ENCODE measurements around the gene CHID1. TPM values are rescaled to one million over a fixed set of nuclear protein-coding genes. Genes with fewer than 3 reads are reported as not detected.

The CHID1 gene
- total RNA-seq, 1 donor, result 48.9 TPM

DNA sequence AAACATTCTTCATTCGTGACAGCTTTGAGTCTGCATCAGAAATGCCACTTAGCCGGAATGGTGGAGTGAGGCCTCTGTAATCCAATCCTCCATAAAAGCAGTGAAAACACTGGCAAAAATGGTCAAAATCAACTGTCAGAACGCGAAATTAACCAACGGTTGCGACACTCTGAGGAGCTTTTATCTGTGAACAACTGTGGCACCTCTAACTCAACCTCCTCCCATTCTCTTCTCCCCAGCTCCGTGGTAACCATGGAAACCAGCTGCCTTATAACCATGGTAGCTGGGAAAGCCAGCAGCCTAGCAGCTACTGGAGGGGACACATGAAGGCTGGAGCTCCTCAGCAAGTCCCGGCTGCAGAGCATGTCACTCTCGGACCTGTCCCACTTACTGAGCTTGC, 35.4 kb upstream of the CHID1 start:
- peaks cover 8% of the 10 kb centered on the region for H3K4me1 ChIP-seq (ENCODE audit: insufficient read depth, low read length)
- peaks cover 26% of the 10 kb centered on the region for H4K20me1 ChIP-seq (ENCODE audit: insufficient read depth, low read length)
- DNase-seq (ENCODE audit: insufficient read length, low spot score, missing footprints), result no peak
- H2AFZ ChIP-seq (ENCODE audit: low read length), result no peak overlapping the region
- H3K79me2 ChIP-seq (ENCODE audit: insufficient read depth, low read length), result peaks cover 61% of the 10 kb centered on the region
- TF ChIP-seq, protein P1, sequence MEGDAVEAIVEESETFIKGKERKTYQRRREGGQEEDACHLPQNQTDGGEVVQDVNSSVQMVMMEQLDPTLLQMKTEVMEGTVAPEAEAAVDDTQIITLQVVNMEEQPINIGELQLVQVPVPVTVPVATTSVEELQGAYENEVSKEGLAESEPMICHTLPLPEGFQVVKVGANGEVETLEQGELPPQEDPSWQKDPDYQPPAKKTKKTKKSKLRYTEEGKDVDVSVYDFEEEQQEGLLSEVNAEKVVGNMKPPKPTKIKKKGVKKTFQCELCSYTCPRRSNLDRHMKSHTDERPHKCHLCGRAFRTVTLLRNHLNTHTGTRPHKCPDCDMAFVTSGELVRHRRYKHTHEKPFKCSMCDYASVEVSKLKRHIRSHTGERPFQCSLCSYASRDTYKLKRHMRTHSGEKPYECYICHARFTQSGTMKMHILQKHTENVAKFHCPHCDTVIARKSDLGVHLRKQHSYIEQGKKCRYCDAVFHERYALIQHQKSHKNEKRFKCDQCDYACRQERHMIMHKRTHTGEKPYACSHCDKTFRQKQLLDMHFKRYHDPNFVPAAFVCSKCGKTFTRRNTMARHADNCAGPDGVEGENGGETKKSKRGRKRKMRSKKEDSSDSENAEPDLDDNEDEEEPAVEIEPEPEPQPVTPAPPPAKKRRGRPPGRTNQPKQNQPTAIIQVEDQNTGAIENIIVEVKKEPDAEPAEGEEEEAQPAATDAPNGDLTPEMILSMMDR (IDR thresholded peaks at IDR 0.05; ENCODE audit: extremely low read depth, low read depth, low read length), result no peak
- H3K9me3 ChIP-seq (ENCODE audit: low read depth, low read length), result no peaks in the 10 kb centered on the region
- H3K27ac ChIP-seq (ENCODE audit: low read depth, low read length), result no peak overlapping the region
- H3K27me3 ChIP-seq (ENCODE audit: insufficient read depth, low read length), result no peaks in the 10 kb centered on the region
- peaks cover 6% of the 10 kb centered on the region for H3K36me3 ChIP-seq (ENCODE audit: insufficient read depth, low read length)
- H3K4me2 ChIP-seq (ENCODE audit: insufficient read depth, low read length), result no peak overlapping the region
- no peak overlapping the region for H3K4me3 ChIP-seq (ENCODE audit: insufficient read depth, low read length)

DNA sequence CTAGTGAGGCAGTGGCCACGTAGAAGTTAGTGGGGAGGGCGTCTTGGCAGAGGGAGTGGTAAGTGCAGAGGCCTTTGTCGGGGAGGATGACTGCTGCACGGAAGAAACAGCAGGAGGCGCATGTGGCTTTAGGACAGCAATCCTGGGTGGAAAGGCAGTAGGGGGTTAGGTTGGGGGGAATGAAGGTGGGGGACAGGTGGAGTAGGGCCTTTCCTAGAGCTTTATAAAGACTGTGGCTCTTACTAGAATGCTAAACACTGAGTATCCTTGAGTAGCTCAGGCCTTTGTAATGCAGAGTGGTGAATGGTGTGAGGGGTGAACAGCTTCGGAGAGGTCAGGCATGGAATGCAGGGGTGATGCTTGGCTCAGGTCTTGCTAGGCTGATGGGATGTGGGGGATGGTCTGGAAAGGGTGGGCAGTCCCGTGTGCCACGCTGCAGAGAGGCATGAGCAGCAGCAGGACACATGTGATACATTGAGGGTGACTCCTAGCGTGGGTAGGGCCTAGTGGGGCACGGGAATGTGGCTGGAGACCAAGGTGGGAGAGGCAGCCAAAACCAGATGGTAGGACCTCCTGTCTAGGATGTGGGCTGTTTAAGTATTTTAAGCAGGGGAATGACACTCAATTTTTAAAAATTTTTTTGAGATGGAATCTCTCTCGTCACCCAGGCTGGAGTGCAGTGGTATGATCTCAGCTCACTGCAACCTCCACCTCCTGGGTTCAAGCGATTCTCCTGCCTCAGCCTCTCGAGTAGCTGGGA, 34.3 kb upstream of the CHID1 start:
- Histone ChIP-seq H2AFZ (ENCODE audit: low read length) (no peak overlapping the region), H3K4me3 (ENCODE audit: insufficient read depth, low read length) (no peak overlapping the region), H3K27me3 (ENCODE audit: insufficient read depth, low read length) (no peaks in the 10 kb centered on the region), H3K79me2 (ENCODE audit: insufficient read depth, low read length) (peaks cover 65% of the 10 kb centered on the region), H3K9me3 (ENCODE audit: low read depth, low read length) (no peaks in the 10 kb centered on the region), H3K4me2 (ENCODE audit: insufficient read depth, low read length) (no peak overlapping the region), H4K20me1 (ENCODE audit: insufficient read depth, low read length) (peaks cover 33% of the 10 kb centered on the region), H3K4me1 (ENCODE audit: insufficient read depth, low read length) (peaks cover 8% of the 10 kb centered on the region), H3K27ac (ENCODE audit: low read depth, low read length) (no peak overlapping the region), H3K36me3 (ENCODE audit: insufficient read depth, low read length) (peaks cover 6% of the 10 kb centered on the region)
- TF ChIP-seq, protein P1 (IDR thresholded peaks at IDR 0.05; ENCODE audit: extremely low read depth, low read depth, low read length), result peak; percentile 12
- DNase-seq (ENCODE audit: insufficient read length, low spot score, missing footprints), result peak; percentile 65

DNA sequence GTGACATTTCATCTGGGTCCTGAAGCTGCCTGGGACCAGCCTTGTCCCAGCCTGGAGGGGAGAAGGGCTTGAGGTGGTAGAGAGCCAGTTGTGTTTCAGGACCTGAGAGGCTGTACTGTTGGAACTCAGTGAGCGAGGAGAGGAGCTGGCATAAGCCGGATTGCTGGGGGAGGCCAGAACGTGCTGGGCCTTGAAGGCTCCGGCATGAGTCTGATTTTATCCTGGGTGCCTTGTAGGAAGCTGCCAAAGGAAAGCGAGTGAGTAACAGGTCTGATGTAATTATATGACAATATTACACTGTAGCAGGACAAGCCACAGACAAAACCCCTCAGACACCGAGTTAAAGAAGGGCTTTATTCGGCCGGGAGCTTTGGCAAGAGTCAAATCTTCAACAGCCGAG, 32.2 kb upstream of the CHID1 start:
- no peaks in the 10 kb centered on the region for H3K27me3 ChIP-seq (ENCODE audit: insufficient read depth, low read length)
- no peak overlapping the region for H3K4me3 ChIP-seq (ENCODE audit: insufficient read depth, low read length)
- H4K20me1 ChIP-seq (ENCODE audit: insufficient read depth, low read length), result peaks cover 40% of the 10 kb centered on the region
- H3K79me2 ChIP-seq (ENCODE audit: insufficient read depth, low read length), result peaks cover 79% of the 10 kb centered on the region
- H3K9me3 ChIP-seq (ENCODE audit: low read depth, low read length), result no peaks in the 10 kb centered on the region
- H3K27ac ChIP-seq (ENCODE audit: low read depth, low read length), result peak overlapping the region; percentile 75
- H2AFZ ChIP-seq (ENCODE audit: low read length), result no peak overlapping the region
- peaks cover 8% of the 10 kb centered on the region for H3K4me1 ChIP-seq (ENCODE audit: insufficient read depth, low read length)
- TF ChIP-seq, protein P1 (IDR thresholded peaks at IDR 0.05; ENCODE audit: extremely low read depth, low read depth, low read length), result no peak
- DNase-seq (ENCODE audit: insufficient read length, low spot score, missing footprints), result peak; percentile 90
- peaks cover 8% of the 10 kb centered on the region for H3K36me3 ChIP-seq (ENCODE audit: insufficient read depth, low read length)
- peak overlapping the region; percentile 35 for H3K4me2 ChIP-seq (ENCODE audit: insufficient read depth, low read length)

DNA sequence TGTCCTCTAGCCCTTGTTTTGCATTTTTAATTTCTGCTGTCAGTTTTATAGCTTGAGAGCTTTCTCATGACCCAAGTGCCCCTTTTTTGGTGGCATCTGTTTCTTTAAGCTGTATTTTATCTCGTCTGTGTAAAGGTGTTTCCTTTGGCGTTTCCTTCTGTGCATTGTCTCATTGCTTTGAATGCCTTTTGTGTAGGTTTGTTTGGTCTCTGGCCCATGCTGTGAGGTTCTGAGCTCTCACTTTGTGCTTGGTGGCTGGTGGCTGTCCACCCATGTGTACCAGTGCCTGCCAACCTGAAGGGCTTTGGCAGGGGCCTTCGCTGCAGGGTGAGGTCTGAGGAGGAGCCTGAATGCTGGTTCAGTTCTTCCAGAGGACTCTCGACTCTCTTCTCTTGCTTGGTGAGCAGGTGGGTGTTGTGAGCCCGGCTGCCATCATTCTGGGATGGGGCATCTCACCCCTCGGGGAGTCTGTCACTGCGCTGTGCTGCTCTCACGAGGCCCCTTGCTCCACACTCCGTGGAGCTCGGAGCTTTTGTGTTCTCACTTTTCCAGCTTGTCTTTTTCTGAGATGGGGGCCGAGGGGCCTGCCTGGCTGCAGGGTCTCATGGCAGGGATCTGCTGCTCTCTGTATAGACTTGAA, 30.0 kb upstream of the CHID1 start:
- Histone ChIP-seq H3K27me3 (ENCODE audit: insufficient read depth, low read length) (no peaks in the 10 kb centered on the region), H3K4me1 (ENCODE audit: insufficient read depth, low read length) (peaks cover 8% of the 10 kb centered on the region), H3K27ac (ENCODE audit: low read depth, low read length) (no peak overlapping the region), H4K20me1 (ENCODE audit: insufficient read depth, low read length) (peaks cover 43% of the 10 kb centered on the region), H3K4me3 (ENCODE audit: insufficient read depth, low read length) (no peak overlapping the region), H3K36me3 (ENCODE audit: insufficient read depth, low read length) (peaks cover 8% of the 10 kb centered on the region), H3K4me2 (ENCODE audit: insufficient read depth, low read length) (no peak overlapping the region), H3K9me3 (ENCODE audit: low read depth, low read length) (no peaks in the 10 kb centered on the region), H3K79me2 (ENCODE audit: insufficient read depth, low read length) (peaks cover 86% of the 10 kb centered on the region), H2AFZ (ENCODE audit: low read length) (no peak overlapping the region)
- TF ChIP-seq, protein P1 (IDR thresholded peaks at IDR 0.05; ENCODE audit: extremely low read depth, low read depth, low read length), result no peak
- DNase-seq (ENCODE audit: insufficient read length, low spot score, missing footprints), result no peak

Data from osteoblast (primary cell).